AG04450 (cell line): Measurements from ENCODE around the gene SPEM1. TPM values are rescaled to one million over a fixed set of nuclear protein-coding genes. Genes with fewer than 3 reads are reported as not detected.

Source experiments
- CTCF ChIA-PET: fragments of 300-600, 350-600 bp; formaldehyde crosslinking; extraction: SDS; loops from one replicate; lab custom pipeline; 2022; ENCODE audit warnings: antibody characterized with exemption, inconsistent platforms; lab: Charles Lee
- POLR2A ChIA-PET: fragments of 350-600 bp; formaldehyde crosslinking; extraction: SDS; loops from one replicate; lab custom pipeline; 2021; ENCODE audit warnings: antibody characterized with exemption, inconsistent platforms; lab: Yijun Ruan, JAX
- DNase-seq: peaks from one replicate; pipeline ENCODE4 v3.0.0-alpha.2; 2011; ENCODE audit warnings: low read depth, low spot score
- H3K27ac ChIP-seq: one replicate; pipeline ENCODE4 v1.5.1; 2012; ENCODE audit warnings: low read depth, low read length, control low read depth
- H3K27me3 ChIP-seq: one replicate; pipeline ENCODE4 v1.6.0; 2012; ENCODE audit warnings: low read length; ENCODE audit not compliant: control insufficient read depth, insufficient read depth
- H3K4me3 ChIP-seq: 2 replicates; pipeline ENCODE4 v1.5.1; 2011; ENCODE audit warnings: mild to moderate bottlenecking, low read depth, low read length, control low read depth
- H3K9me3 ChIP-seq: 2 replicates; pipeline ENCODE4 v1.5.1; 2012; ENCODE audit warnings: low read length; ENCODE audit not compliant: control insufficient read depth, insufficient read depth
- polyA plus RNA-seq: library from polyadenylated mRNA; depleted of rRNA; stranded (reverse); fragments of >200 nt; gene quantifications from 2 replicates; pipeline ENCODE4 v1.2.3, GENCODE V29; 2011
- TF ChIP-seq, protein P1 (sequence below): IDR thresholded peaks from 2 replicates; pipeline ENCODE4 v1.5.1; 2011; ENCODE audit warnings: low read depth, low read length, control low read depth, inconsistent platforms

SPEM1 gene
- polyA plus RNA-seq, 1 experiment = not detected

GRCh38 chr17:7423679-7424078 lies 3.6 kb downstream of the SPEM1 start:
- Histone ChIP-seq H3K4me3 (no peak overlapping the region), H3K27me3 (peaks cover under 1% of the 10 kb centered on the region), H3K27ac (no peak overlapping the region), H3K9me3 (peaks cover 15% of the 10 kb centered on the region; the same call in 1 of the 2 replicates)
- TF ChIP-seq, protein P1, sequence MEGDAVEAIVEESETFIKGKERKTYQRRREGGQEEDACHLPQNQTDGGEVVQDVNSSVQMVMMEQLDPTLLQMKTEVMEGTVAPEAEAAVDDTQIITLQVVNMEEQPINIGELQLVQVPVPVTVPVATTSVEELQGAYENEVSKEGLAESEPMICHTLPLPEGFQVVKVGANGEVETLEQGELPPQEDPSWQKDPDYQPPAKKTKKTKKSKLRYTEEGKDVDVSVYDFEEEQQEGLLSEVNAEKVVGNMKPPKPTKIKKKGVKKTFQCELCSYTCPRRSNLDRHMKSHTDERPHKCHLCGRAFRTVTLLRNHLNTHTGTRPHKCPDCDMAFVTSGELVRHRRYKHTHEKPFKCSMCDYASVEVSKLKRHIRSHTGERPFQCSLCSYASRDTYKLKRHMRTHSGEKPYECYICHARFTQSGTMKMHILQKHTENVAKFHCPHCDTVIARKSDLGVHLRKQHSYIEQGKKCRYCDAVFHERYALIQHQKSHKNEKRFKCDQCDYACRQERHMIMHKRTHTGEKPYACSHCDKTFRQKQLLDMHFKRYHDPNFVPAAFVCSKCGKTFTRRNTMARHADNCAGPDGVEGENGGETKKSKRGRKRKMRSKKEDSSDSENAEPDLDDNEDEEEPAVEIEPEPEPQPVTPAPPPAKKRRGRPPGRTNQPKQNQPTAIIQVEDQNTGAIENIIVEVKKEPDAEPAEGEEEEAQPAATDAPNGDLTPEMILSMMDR = no peak
- no peak for DNase-seq
- CTCF ChIA-PET = interaction anchor here (0.7 to 0.8 kb wide), 2 partner anchors 22 to 166 kb away, joined by 6 to 7 read pairs; no protein-coding TSS in a partner anchor
- POLR2A ChIA-PET = interaction anchor here (0.5 to 0.6 kb wide), 2 partner anchors 61 to 74 kb away, joined by 3 to 5 read pairs; no protein-coding TSS in a partner anchor

- POLR2A ChIA-PET = interaction anchor here (1.1 kb wide), 1 partner anchor 21 kb away, joined by 4 read pairs; the partner anchor contains the start of gene TMEM256
- no peak for DNase-seq
- H3K9me3 ChIP-seq = peaks cover 11% of the 10 kb centered on the region; the same call in 1 of the 2 replicates
- H3K27ac ChIP-seq = no peak within 1 kb of the TSS
- TF ChIP-seq, protein P1 = no peak
- CTCF ChIA-PET = interaction anchor here (1.1 to 1.6 kb wide), 2 partner anchors 12 to 135 kb away, joined by 3 read pairs; no protein-coding TSS in a partner anchor
- H3K27me3 ChIP-seq = peaks cover 3% of the 10 kb centered on the region
- no peak within 1 kb of the TSS for H3K4me3 ChIP-seq
Observed at GRCh38 chr17:7425316-7425715, 5.2 kb downstream of the SPEM1 start, which contains the start of gene SPEM2. Gene SPEM2 (plus strand): TSS chr17:7425616. CDS start chr17:7425689, 73 bp downstream.

DNA sequence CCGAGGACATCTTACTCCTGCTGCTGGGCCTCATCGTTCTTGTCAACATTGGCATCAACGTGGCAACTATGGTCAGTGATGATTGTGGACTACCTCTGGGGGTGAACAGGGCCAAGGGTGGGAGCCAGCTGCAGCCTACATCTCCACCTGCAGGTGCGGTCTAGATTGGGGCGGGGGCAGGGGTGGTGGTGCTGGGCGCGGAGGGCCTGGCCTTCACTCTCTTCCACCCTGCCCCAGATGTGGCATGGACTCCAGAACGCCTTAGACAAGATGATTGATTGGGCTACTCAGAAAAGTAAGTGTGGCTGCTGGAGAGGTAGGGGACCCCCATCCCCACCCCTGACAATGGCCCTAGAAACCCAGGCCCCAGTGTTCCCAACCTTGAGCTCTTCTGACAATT lies 5.6 kb downstream of the SPEM1 start:
- TF ChIP-seq, protein P1 = no peak
- POLR2A ChIA-PET = interaction anchor here (1.1 kb wide), 1 partner anchor 22 kb away, joined by 4 read pairs; the partner anchor contains the start of gene TMEM256

DNA sequence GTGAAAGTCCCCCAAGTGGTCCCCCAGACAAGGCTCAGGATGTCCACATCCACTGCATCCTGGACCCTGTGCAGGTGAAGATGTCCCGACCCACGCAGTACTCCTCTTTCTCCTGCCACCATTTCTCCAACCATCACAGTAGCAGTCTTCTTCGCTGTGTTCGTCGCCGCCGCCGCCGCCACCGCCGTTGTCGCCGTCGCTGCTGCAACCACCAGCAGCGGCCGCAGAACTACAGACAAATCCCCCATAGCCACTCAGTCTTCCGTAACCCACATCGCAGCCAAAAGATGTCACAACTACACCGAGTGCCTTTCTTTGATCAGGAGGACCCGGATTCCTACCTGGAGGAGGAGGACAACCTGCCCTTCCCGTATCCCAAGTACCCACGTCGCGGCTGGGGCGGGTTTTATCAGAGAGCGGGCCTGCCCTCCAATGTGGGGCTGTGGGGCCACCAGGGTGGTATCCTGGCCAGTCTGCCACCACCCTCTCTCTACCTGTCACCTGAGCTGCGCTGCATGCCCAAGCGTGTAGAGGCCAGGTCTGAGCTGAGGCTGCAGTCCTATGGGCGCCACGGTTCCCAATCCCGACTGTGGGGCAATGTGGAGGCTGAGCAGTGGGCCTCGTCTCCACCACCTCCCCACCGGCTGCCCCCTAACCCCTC lies 6.2 kb downstream of the SPEM1 start:
- ChIA-PET CTCF (interaction anchor here (1.6 kb wide), 1 partner anchor 11 kb away, joined by 3 read pairs; no protein-coding TSS in a partner anchor), POLR2A (no interaction called here)
- TF ChIP-seq, protein P1 = no peak
- Histone ChIP-seq H3K9me3 (peaks cover 1% of the 10 kb centered on the region; the same call in 1 of the 2 replicates), H3K4me3 (no peak overlapping the region), H3K27ac (no peak overlapping the region), H3K27me3 (peaks cover 3% of the 10 kb centered on the region)
- DNase-seq = no peak

More for the DNA sequence above, 5.6 kb downstream of the SPEM1 start:
- CTCF ChIA-PET = interaction anchor here (1.1 to 1.6 kb wide), 2 partner anchors 12 to 135 kb away, joined by 3 read pairs; no protein-coding TSS in a partner anchor
- DNase-seq = no peak
- no peak overlapping the region for H3K27ac ChIP-seq
- no peak overlapping the region for H3K4me3 ChIP-seq
- peaks cover 3% of the 10 kb centered on the region for H3K27me3 ChIP-seq
- peaks cover 7% of the 10 kb centered on the region; the same call in 1 of the 2 replicates for H3K9me3 ChIP-seq
